HAP-1 (cell line): ENCODE results near the gene ALPK1.
A peak's percentile ranks its signal among the peaks of the same experiment; 100 is the strongest.
"Not testable (repeated sequence)": the region's sequence is repeated elsewhere in the genome, so short reads cannot be mapped to it uniquely, and the experiment has no call there.

Experiments
- DNase-seq, 2 experiments: peaks; one replicate each; pipeline ENCODE4 v3.0.0-alpha.2; 2016 to 2020; ENCODE audit warnings: low spot score in 2 of 2
- H3K27me3 ChIP-seq: fragments of 250-450 bp; sonication (Bioruptor Pico); 2 replicates; pipeline ENCODE4 v1.5.1; 2020; ENCODE audit warnings: low read depth, mild to moderate bottlenecking, moderate library complexity
- H3K36me3 ChIP-seq: fragments of 250-450 bp; sonication (Bioruptor Pico); replicated peaks from 2 replicates; pipeline ENCODE4 v1.5.1; 2020; ENCODE audit warnings: mild to moderate bottlenecking
- H3K4me1 ChIP-seq: fragments of 250-450 bp; sonication (Bioruptor Pico); 2 replicates; pipeline ENCODE4 v1.5.1; 2020; ENCODE audit warnings: mild to moderate bottlenecking
- H3K4me3 ChIP-seq: fragments of 250-450 bp; sonication (Bioruptor Pico); 2 replicates; pipeline ENCODE4 v1.5.1; 2020; ENCODE audit warnings: mild to moderate bottlenecking, moderate library complexity
- H3K9me3 ChIP-seq: fragments of 250-450 bp; sonication (Bioruptor Pico); 2 replicates; pipeline ENCODE4 v1.5.1; 2020; ENCODE audit warnings: mild to moderate bottlenecking, moderate library complexity
- in situ Hi-C: fragments of 300-500 bp; cut with MboI; formaldehyde crosslinking; loops from 3 replicates; pipeline ENCODE4 v1.14.3; 2020; ENCODE audit warnings: low sequenced_read_pairs, inconsistent platforms, mixed read lengths

The ALPK1 gene

GRCh38 chr4:112302320-112303274 lies 5.4 kb downstream of the ALPK1 start:
- H3K4me3 ChIP-seq: no peak overlapping the region
- DNase-seq: no peak
- H3K9me3 ChIP-seq: no peaks in the 10 kb centered on the region; the same call in 1 of the 2 replicates
- no peaks in the 10 kb centered on the region for H3K27me3 ChIP-seq
- peaks cover 12% of the 10 kb centered on the region for H3K4me1 ChIP-seq
- no peaks in the 10 kb centered on the region for H3K36me3 ChIP-seq
- in situ Hi-C loops: no loop called here

GRCh38 chr4:112305477-112305876 lies 8.3 kb downstream of the ALPK1 start:
- H3K4me3 ChIP-seq, H3K36me3 ChIP-seq, H3K9me3 ChIP-seq, in situ Hi-C loops, H3K27me3 ChIP-seq, DNase-seq, H3K4me1 ChIP-seq: not testable (repeated sequence)

- in situ Hi-C loops, H3K9me3 ChIP-seq, H3K4me1 ChIP-seq, H3K27me3 ChIP-seq, H3K4me3 ChIP-seq, H3K36me3 ChIP-seq: not testable (repeated sequence)
- DNase-seq: peak in 1 of 2 experiments; percentile 64
These were observed 12.2 kb downstream of the ALPK1 start for GRCh38 chr4:112309263-112309791.

- no peaks in the 10 kb centered on the region for H3K36me3 ChIP-seq
- no peaks in the 10 kb centered on the region for H3K27me3 ChIP-seq
- no peak overlapping the region for H3K4me3 ChIP-seq
- DNase-seq: no peak
- in situ Hi-C loops: no loop called here
- H3K4me1 ChIP-seq: peaks cover 6% of the 10 kb centered on the region; the same call in 1 of the 2 replicates
- H3K9me3 ChIP-seq: no peaks in the 10 kb centered on the region; the same call in none of the 2 replicates
These were observed 14.3 kb downstream of the ALPK1 start for GRCh38 chr4:112311516-112311915.

GRCh38 chr4:112312610-112313239 lies 15.6 kb downstream of the ALPK1 start:
- H3K4me1 ChIP-seq: peaks cover 6% of the 10 kb centered on the region; the same call in 1 of the 2 replicates
- no peaks in the 10 kb centered on the region for H3K27me3 ChIP-seq
- H3K36me3 ChIP-seq: no peaks in the 10 kb centered on the region
- no peak for DNase-seq
- H3K9me3 ChIP-seq: no peaks in the 10 kb centered on the region; the same call in 1 of the 2 replicates
- H3K4me3 ChIP-seq: no peak overlapping the region
- in situ Hi-C loops: no loop called here

- DNase-seq: no peak
- H3K4me3 ChIP-seq: no peak overlapping the region
- no peaks in the 10 kb centered on the region for H3K36me3 ChIP-seq
- in situ Hi-C loops: no loop called here
- H3K4me1 ChIP-seq: no peaks in the 10 kb centered on the region
- H3K9me3 ChIP-seq: no peaks in the 10 kb centered on the region
- no peaks in the 10 kb centered on the region for H3K27me3 ChIP-seq
These were observed 18.3 kb downstream of the ALPK1 start for GRCh38 chr4:112315446-112315845.

GRCh38 chr4:112316360-112316759 lies 19.2 kb downstream of the ALPK1 start:
- no peak overlapping the region for H3K4me3 ChIP-seq
- no peaks in the 10 kb centered on the region for H3K9me3 ChIP-seq
- in situ Hi-C loops: no loop called here
- no peaks in the 10 kb centered on the region for H3K4me1 ChIP-seq
- no peaks in the 10 kb centered on the region for H3K27me3 ChIP-seq
- no peaks in the 10 kb centered on the region for H3K36me3 ChIP-seq
- no peak for DNase-seq

GRCh38 chr4:112318239-112319142 lies 21.3 kb downstream of the ALPK1 start:
- no peaks in the 10 kb centered on the region for H3K9me3 ChIP-seq
- H3K36me3 ChIP-seq: no peaks in the 10 kb centered on the region
- H3K4me3 ChIP-seq: no peak overlapping the region
- DNase-seq: no peak
- H3K27me3 ChIP-seq: no peaks in the 10 kb centered on the region
- no peaks in the 10 kb centered on the region for H3K4me1 ChIP-seq
- in situ Hi-C loops: no loop called here

GRCh38 chr4:112321776-112322684 lies 24.9 kb downstream of the ALPK1 start:
- Histone ChIP-seq H3K27me3 (no peaks in the 10 kb centered on the region), H3K36me3 (no peaks in the 10 kb centered on the region), H3K4me1 (no peaks in the 10 kb centered on the region), H3K9me3 (no peaks in the 10 kb centered on the region), H3K4me3 (no peak overlapping the region)
- in situ Hi-C loops: loop anchor here (10.0 kb wide), 1 partner anchor 443 kb away; no protein-coding TSS in a partner anchor
- peak; percentile 62 to 84 for DNase-seq

GRCh38 chr4:112322866-112323265 lies 25.7 kb downstream of the ALPK1 start:
- H3K4me3 ChIP-seq: no peak overlapping the region
- DNase-seq: no peak
- H3K27me3 ChIP-seq: no peaks in the 10 kb centered on the region
- H3K4me1 ChIP-seq: no peaks in the 10 kb centered on the region
- in situ Hi-C loops: loop anchor here (10.0 kb wide), 1 partner anchor 442 kb away; no protein-coding TSS in a partner anchor
- H3K9me3 ChIP-seq: no peaks in the 10 kb centered on the region
- H3K36me3 ChIP-seq: no peaks in the 10 kb centered on the region

GRCh38 chr4:112325530-112325929 lies 28.4 kb downstream of the ALPK1 start:
- H3K36me3 ChIP-seq: no peaks in the 10 kb centered on the region
- no peaks in the 10 kb centered on the region for H3K9me3 ChIP-seq
- no peak for DNase-seq
- in situ Hi-C loops: loop anchor here (10.0 kb wide), 1 partner anchor 439 kb away; no protein-coding TSS in a partner anchor
- H3K4me3 ChIP-seq: no peak overlapping the region
- H3K27me3 ChIP-seq: no peaks in the 10 kb centered on the region
- H3K4me1 ChIP-seq: peaks cover 5% of the 10 kb centered on the region

- DNase-seq: peak in 1 of 2 experiments; percentile 90
- peaks cover 5% of the 10 kb centered on the region for H3K4me1 ChIP-seq
- H3K9me3 ChIP-seq: no peaks in the 10 kb centered on the region
- no peaks in the 10 kb centered on the region for H3K27me3 ChIP-seq
- H3K36me3 ChIP-seq: no peaks in the 10 kb centered on the region
- H3K4me3 ChIP-seq: no peak overlapping the region
- in situ Hi-C loops: loop anchor here (10.0 kb wide), 1 partner anchor 437 kb away; no protein-coding TSS in a partner anchor
These were observed 31.0 kb downstream of the ALPK1 start for GRCh38 chr4:112327965-112328733.
